GM12878 (cell line): ENCODE results near the gene G3BP1. TPM values are rescaled to one million over a fixed set of nuclear protein-coding genes. Genes with fewer than 3 reads are reported as not detected.

Source experiments
- ATAC-seq: fragments of 200-7000 bp; cut with Tn5 transposase; 3 replicates; pipeline ENCODE4 v1.9.1; 2020; ENCODE audit warnings: mild to moderate bottlenecking, moderate library complexity
- BruUV-seq: library from RNA; stranded (reverse); fragments of 400-500 nt; replicated peaks from 2 replicates; lab custom pipeline; 2021; lab: Mats Ljungman, UMichigan
- CTCF ChIA-PET: fragments of 300-600 bp; sonication (Branson Sonifier 250); formaldehyde crosslinking; extraction: SDS; loops from one replicate; lab custom pipeline; 2021; ENCODE audit warnings: inconsistent platforms; lab: Yijun Ruan, JAX
- POLR2A ChIA-PET: fragments of 350-600 bp; formaldehyde crosslinking; extraction: SDS; loops from one replicate; lab custom pipeline; 2021; ENCODE audit warnings: inconsistent platforms; lab: Charles Lee
- RAD21 ChIA-PET: fragments of 300-600 bp; sonication (Branson Sonifier 250); formaldehyde crosslinking; loops from one replicate; lab custom pipeline; 2023; ENCODE audit warnings: antibody characterized with exemption; ENCODE audit not compliant: unreplicated experiment; lab: Charles Lee
- SMC1A ChIA-PET: fragments of 300-600 bp; sonication (Branson Sonifier 250); formaldehyde crosslinking; loops from one replicate; lab custom pipeline; 2023; ENCODE audit not compliant: unreplicated experiment, uncharacterized antibody; lab: Charles Lee
- DNase-seq: peaks from one replicate; pipeline ENCODE4 v3.0.0-alpha.2; 2011; ENCODE audit warnings: low read depth, low spot score
- FAIRE-seq: peaks from 3 replicates; lab custom pipeline; 2011; peaks lifted over from hg19 to GRCh38; lab: Jason Lieb, UNC
- H2AFZ ChIP-seq: 2 replicates; pipeline ENCODE4 v1.6.0; 2011; ENCODE audit warnings: low read depth, low read length, control low read depth; ENCODE audit not compliant: control insufficient read depth
- H3K27ac ChIP-seq: 2 replicates; pipeline ENCODE4 v1.5.1; 2011; ENCODE audit warnings: control low read depth; ENCODE audit not compliant: control insufficient read depth, insufficient read depth
- H3K27me3 ChIP-seq, 2 experiments: replicated peaks in 1 of 2; 2 replicates each; pipeline versions ENCODE4 v1.6.0 to v1.6.1; 2011; ENCODE audit warnings: low read length in 1 of 2; ENCODE audit not compliant: control insufficient read depth in 2 of 2, insufficient read depth in 2 of 2
- H3K36me3 ChIP-seq, 2 experiments: 2 replicates each; pipeline ENCODE4 v1.5.1; 2011; ENCODE audit warnings: low read length in 1 of 2; ENCODE audit not compliant: control insufficient read depth in 2 of 2, insufficient read depth in 2 of 2
- H3K4me1 ChIP-seq: 2 replicates; pipeline ENCODE4 v1.6.1; 2011; ENCODE audit warnings: mild to moderate bottlenecking, low read length, moderate library complexity, mixed read lengths; ENCODE audit not compliant: control insufficient read depth, insufficient read depth
- H3K4me2 ChIP-seq: 2 replicates; pipeline ENCODE4 v1.6.0; 2011; ENCODE audit warnings: control low read depth; ENCODE audit not compliant: control insufficient read depth, insufficient read depth
- H3K4me3 ChIP-seq: fragments of 200-600 bp; sonication (generic); 2 replicates; pipeline ENCODE4 v1.5.1; 2016
- H3K79me2 ChIP-seq: 2 replicates; pipeline ENCODE4 v1.6.0; 2011; ENCODE audit warnings: low read length; ENCODE audit not compliant: control insufficient read depth, insufficient read depth
- H3K9ac ChIP-seq: 2 replicates; pipeline ENCODE4 v1.8.0; 2011; ENCODE audit warnings: low read length, control low read depth, mixed read lengths; ENCODE audit not compliant: control insufficient read depth, insufficient read depth
- H3K9me3 ChIP-seq: replicated peaks from 3 replicates; pipeline ENCODE4 v1.5.1; 2011; ENCODE audit warnings: mild to moderate bottlenecking, low read length; ENCODE audit not compliant: control insufficient read depth, insufficient read depth
- H4K20me1 ChIP-seq: 2 replicates; pipeline ENCODE4 v1.6.0; 2011; ENCODE audit not compliant: control insufficient read depth, insufficient read depth
- ATF7 ChIP-seq: fragments of 450-650 bp; IDR thresholded peaks from 2 replicates; pipeline ENCODE4 v1.6.1; 2016; ENCODE audit warnings: low read depth, mild to moderate bottlenecking
- BRCA1 ChIP-seq: IDR thresholded peaks from 2 replicates; pipeline ENCODE4 v1.6.1; 2011; ENCODE audit warnings: low read depth, low read length, improper control_type of control experiment
- FOXK2 ChIP-seq: fragments of 450-650 bp; IDR thresholded peaks from 2 replicates; pipeline ENCODE4 v1.6.1; 2017; ENCODE audit warnings: mild to moderate bottlenecking, moderate library complexity
- HCFC1 ChIP-seq: fragments of 150-350 bp; IDR thresholded peaks from 2 replicates; pipeline ENCODE4 v1.6.1; 2014; ENCODE audit warnings: low read length
- MXI1 ChIP-seq: fragments of 150-350 bp; IDR thresholded peaks from 2 replicates; pipeline ENCODE4 v1.6.1; 2011; ENCODE audit warnings: low read depth, mild to moderate bottlenecking, inconsistent platforms, low read length, improper control_type of control experiment
- NKRF ChIP-seq: fragments of 450-650 bp; conservative IDR thresholded peaks from 2 replicates; pipeline ENCODE4 v1.6.1; 2017; ENCODE audit warnings: mild to moderate bottlenecking, moderate library complexity
- RELA ChIP-seq: fragments of 450-650 bp; IDR thresholded peaks from 2 replicates; pipeline ENCODE4 v1.8.0; 2014; ENCODE audit warnings: borderline replicate concordance; ENCODE audit not compliant: partially characterized antibody
- SP1 ChIP-seq: IDR thresholded peaks from one replicate; pipeline ENCODE4 v1.6.1; 2011; ENCODE audit warnings: low read depth, low read length
- STAT1 ChIP-seq: fragments of 450-650 bp; conservative IDR thresholded peaks from 2 replicates; pipeline ENCODE4 v1.6.1; 2014; ENCODE audit warnings: antibody characterized with exemption, mild to moderate bottlenecking
- TCF3 ChIP-seq: IDR thresholded peaks from 2 replicates; pipeline ENCODE4 v1.6.1; 2012; ENCODE audit warnings: low read depth, mild to moderate bottlenecking, low read length, borderline replicate concordance; ENCODE audit not compliant: insufficient read depth
- ZNF217 ChIP-seq: fragments of 450-650 bp; IDR thresholded peaks from 2 replicates; pipeline ENCODE4 v1.6.1; 2017; ENCODE audit warnings: antibody characterized with exemption, mild to moderate bottlenecking
- WGBS: methylation state at CpG from one replicate; pipeline ENCODE4 v1.1.6; 2016; ENCODE audit warnings: low lambda C conversion rate; ENCODE audit not compliant: insufficient replicate concordance, insufficient coverage; ENCODE audit errors: missing lambda C conversion rate; 5-methylcytosine and 5-hydroxymethylcytosine counted together
- in situ Hi-C: fragments of 300-500 bp; cut with MboI; formaldehyde crosslinking; loops from 9 replicates; pipeline ENCODE4 v1.14.3; 2018; ENCODE audit warnings: mixed read lengths
- intact Hi-C: fragments of 100-400 bp; cut with micrococcal nuclease; formaldehyde crosslinking; loops from one replicate; pipeline ENCODE4 v1.14.2; 2022; ENCODE audit not compliant: unreplicated experiment
- polyA plus RNA-seq, 11 experiments: library from polyadenylated mRNA; depleted of rRNA in 4 of 11; unstranded in 6 of 11; stranded (reverse) in 5 of 11; fragments of >200 nt; fragmentation: Nextera tagmentation in 4 of 11; fragmentation: Illumina TruSeq in 1 of 11; extraction: Ambion mirVana in 4 of 11; extraction: Trizol in 1 of 11; gene quantifications; 1 replicate in 1 of 11; 2 replicates in 10 of 11; pipeline versions ENCODE4 v1.2.1 to v1.2.3, GENCODE V29; 2011 to 2016; ENCODE audit warnings: inconsistent platforms in 2 of 11, missing spikeins in 2 of 11, low read depth in 1 of 11
- total RNA-seq, 4 experiments: library from RNA; depleted of rRNA in 3 of 4; stranded (reverse); fragments of >200 nt in 3 of 4; fragmentation: Illumina TruSeq in 1 of 4; extraction: Trizol in 1 of 4; gene quantifications; 2 replicates each; pipeline versions ENCODE4 v1.2.1 to v1.2.3, GENCODE V29; 2013 to 2021
- TF ChIP-seq, protein P1 (sequence below): fragments of 450-650 bp; formaldehyde crosslinking; IDR thresholded peaks from 2 replicates; pipeline ENCODE4 v1.4.0; 2020; ENCODE audit warnings: mild to moderate bottlenecking, moderate library complexity
- TF ChIP-seq, protein P2 (sequence below): fragments of 150-350 bp; IDR thresholded peaks from 2 replicates; pipeline ENCODE4 v1.6.1; 2014; ENCODE audit warnings: mild to moderate bottlenecking, low read depth, low read length
- TF ChIP-seq, protein P3 (sequence below): fragments of 450-650 bp; IDR thresholded peaks from 2 replicates; pipeline ENCODE4 v1.6.1; 2017; ENCODE audit warnings: mild to moderate bottlenecking, moderate library complexity

The G3BP1 gene
- total and polyA plus RNA-seq, 10 of the 15 experiments (the other 5 are each of a cell fraction or from before 2014, with no cell fraction given), result 49.7 to 438 (median 148) TPM

DNA sequence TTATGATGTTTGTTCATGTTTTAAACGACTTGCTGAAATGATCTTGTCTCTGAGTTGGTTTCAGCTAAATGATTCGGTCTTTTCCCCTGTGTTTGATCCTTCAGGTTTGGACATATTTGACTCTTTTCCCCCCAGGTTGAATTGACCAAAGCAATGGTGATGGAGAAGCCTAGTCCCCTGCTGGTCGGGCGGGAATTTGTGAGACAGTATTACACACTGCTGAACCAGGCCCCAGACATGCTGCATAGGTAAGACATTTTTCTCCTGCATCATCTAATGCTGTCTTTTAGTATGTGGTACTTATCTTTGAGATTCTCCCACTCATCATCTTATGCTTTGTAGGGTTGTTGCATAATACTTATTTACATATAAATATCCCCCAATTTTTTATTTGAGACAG, 14.7 kb downstream of the G3BP1 start:
- Histone ChIP-seq H3K27ac (no peak overlapping the region), H3K4me3 (no peak overlapping the region), H3K4me2 (no peak overlapping the region), H3K9ac (no peak overlapping the region), H3K9me3 (no peaks in the 10 kb centered on the region), H3K4me1 (peaks cover 4% of the 10 kb centered on the region; the same call in 1 of the 2 replicates), H3K79me2 (peaks cover 80% of the 10 kb centered on the region), H4K20me1 (no peaks in the 10 kb centered on the region; the same call in 1 of the 2 replicates), H3K36me3 (peaks cover 8 to 11% of the 10 kb centered on the region in 2 experiments; a peak in 3 of 4 replicates), H3K27me3 (no peaks in the 10 kb centered on the region), H2AFZ (no peak overlapping the region)
- WGBS, result 49% methylated on average over 4 of the region's 4 CpGs
- no peak for TF ChIP-seq FOXK2
- no peak for TF ChIP-seq TCF3
- no peak for TF ChIP-seq SP1
- TF ChIP-seq ATF7, result no peak
- TF ChIP-seq BRCA1, result no peak
- TF ChIP-seq STAT1, result no peak
- no peak for TF ChIP-seq MXI1
- no peak for TF ChIP-seq ZNF217
- TF ChIP-seq, protein P1, sequence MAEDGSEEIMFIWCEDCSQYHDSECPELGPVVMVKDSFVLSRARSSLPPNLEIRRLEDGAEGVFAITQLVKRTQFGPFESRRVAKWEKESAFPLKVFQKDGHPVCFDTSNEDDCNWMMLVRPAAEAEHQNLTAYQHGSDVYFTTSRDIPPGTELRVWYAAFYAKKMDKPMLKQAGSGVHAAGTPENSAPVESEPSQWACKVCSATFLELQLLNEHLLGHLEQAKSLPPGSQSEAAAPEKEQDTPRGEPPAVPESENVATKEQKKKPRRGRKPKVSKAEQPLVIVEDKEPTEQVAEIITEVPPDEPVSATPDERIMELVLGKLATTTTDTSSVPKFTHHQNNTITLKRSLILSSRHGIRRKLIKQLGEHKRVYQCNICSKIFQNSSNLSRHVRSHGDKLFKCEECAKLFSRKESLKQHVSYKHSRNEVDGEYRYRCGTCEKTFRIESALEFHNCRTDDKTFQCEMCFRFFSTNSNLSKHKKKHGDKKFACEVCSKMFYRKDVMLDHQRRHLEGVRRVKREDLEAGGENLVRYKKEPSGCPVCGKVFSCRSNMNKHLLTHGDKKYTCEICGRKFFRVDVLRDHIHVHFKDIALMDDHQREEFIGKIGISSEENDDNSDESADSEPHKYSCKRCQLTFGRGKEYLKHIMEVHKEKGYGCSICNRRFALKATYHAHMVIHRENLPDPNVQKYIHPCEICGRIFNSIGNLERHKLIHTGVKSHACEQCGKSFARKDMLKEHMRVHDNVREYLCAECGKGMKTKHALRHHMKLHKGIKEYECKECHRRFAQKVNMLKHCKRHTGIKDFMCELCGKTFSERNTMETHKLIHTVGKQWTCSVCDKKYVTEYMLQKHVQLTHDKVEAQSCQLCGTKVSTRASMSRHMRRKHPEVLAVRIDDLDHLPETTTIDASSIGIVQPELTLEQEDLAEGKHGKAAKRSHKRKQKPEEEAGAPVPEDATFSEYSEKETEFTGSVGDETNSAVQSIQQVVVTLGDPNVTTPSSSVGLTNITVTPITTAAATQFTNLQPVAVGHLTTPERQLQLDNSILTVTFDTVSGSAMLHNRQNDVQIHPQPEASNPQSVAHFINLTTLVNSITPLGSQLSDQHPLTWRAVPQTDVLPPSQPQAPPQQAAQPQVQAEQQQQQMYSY, result no peak
- TF ChIP-seq, protein P2, sequence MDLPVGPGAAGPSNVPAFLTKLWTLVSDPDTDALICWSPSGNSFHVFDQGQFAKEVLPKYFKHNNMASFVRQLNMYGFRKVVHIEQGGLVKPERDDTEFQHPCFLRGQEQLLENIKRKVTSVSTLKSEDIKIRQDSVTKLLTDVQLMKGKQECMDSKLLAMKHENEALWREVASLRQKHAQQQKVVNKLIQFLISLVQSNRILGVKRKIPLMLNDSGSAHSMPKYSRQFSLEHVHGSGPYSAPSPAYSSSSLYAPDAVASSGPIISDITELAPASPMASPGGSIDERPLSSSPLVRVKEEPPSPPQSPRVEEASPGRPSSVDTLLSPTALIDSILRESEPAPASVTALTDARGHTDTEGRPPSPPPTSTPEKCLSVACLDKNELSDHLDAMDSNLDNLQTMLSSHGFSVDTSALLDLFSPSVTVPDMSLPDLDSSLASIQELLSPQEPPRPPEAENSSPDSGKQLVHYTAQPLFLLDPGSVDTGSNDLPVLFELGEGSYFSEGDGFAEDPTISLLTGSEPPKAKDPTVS, result no peak
- TF ChIP-seq, protein P3, sequence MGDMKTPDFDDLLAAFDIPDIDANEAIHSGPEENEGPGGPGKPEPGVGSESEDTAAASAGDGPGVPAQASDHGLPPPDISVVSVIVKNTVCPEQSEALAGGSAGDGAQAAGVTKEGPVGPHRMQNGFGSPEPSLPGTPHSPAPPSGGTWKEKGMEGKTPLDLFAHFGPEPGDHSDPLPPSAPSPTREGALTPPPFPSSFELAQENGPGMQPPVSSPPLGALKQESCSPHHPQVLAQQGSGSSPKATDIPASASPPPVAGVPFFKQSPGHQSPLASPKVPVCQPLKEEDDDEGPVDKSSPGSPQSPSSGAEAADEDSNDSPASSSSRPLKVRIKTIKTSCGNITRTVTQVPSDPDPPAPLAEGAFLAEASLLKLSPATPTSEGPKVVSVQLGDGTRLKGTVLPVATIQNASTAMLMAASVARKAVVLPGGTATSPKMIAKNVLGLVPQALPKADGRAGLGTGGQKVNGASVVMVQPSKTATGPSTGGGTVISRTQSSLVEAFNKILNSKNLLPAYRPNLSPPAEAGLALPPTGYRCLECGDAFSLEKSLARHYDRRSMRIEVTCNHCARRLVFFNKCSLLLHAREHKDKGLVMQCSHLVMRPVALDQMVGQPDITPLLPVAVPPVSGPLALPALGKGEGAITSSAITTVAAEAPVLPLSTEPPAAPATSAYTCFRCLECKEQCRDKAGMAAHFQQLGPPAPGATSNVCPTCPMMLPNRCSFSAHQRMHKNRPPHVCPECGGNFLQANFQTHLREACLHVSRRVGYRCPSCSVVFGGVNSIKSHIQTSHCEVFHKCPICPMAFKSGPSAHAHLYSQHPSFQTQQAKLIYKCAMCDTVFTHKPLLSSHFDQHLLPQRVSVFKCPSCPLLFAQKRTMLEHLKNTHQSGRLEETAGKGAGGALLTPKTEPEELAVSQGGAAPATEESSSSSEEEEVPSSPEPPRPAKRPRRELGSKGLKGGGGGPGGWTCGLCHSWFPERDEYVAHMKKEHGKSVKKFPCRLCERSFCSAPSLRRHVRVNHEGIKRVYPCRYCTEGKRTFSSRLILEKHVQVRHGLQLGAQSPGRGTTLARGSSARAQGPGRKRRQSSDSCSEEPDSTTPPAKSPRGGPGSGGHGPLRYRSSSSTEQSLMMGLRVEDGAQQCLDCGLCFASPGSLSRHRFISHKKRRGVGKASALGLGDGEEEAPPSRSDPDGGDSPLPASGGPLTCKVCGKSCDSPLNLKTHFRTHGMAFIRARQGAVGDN, result no peak
- no peak for TF ChIP-seq NKRF
- TF ChIP-seq HCFC1, result no peak
- no peak for TF ChIP-seq RELA
- ChIA-PET CTCF (no interaction called here), SMC1A (interaction anchor here (0.7 to 2.5 kb wide), 2 partner anchors 13 to 130 kb away, joined by 3 to 11 read pairs; no protein-coding TSS in a partner anchor), POLR2A (interaction anchor here (0.8 kb wide), 1 partner anchor 12 kb away, joined by 3 read pairs; no protein-coding TSS in a partner anchor), RAD21 (no interaction called here)
- no peak for FAIRE-seq
- BruUV-seq, result no TSS peak
- no peak for DNase-seq
- in situ Hi-C loops, result no loop called here
- intact Hi-C loops, result no loop called here
- no peak; the same call in 2 of the 3 replicates for ATAC-seq
